Prostate gland (tissue), 2 donors: ENCODE data around the gene CSDE1. TPM values are rescaled to one million over a fixed set of nuclear protein-coding genes. Genes with fewer than 3 reads are reported as not detected.

Experiments used
- DNase-seq: peaks from one replicate; pipeline ENCODE4 v3.0.0-alpha.2; 2019; ENCODE audit warnings: low spot score
- H3K27ac ChIP-seq, 2 donors: fragments of 200-600 bp; sonication (generic); 2 replicates each; pipeline ENCODE4 v1.5.1; 2017 to 2019
- H3K27me3 ChIP-seq: fragments of 200-600 bp; sonication (generic); replicated peaks from 2 replicates; pipeline ENCODE4 v1.5.1; 2019; ENCODE audit not compliant: insufficient read depth
- H3K36me3 ChIP-seq, 2 donors: fragments of 200-600 bp; sonication (generic); 1 replicate in 1 of 2; 2 replicates in 1 of 2; pipeline versions ENCODE4 v1.5.1 to v1.8.1; 2017 to 2019
- H3K4me1 ChIP-seq: fragments of 200-600 bp; sonication (generic); replicated peaks from 2 replicates; pipeline ENCODE4 v1.5.1; 2019
- H3K4me3 ChIP-seq, 2 donors: fragments of 200-600 bp; sonication (generic); 2 replicates each; pipeline ENCODE4 v1.5.1; 2017 to 2019
- H3K9me3 ChIP-seq: fragments of 200-600 bp; sonication (generic); 2 replicates; pipeline ENCODE4 v1.5.1; 2017
- CTCF ChIP-seq, 4 experiments: fragments of 200-600 bp in 2 of 4; fragments of 450-650 bp in 2 of 4; sonication (generic) in 2 of 4; IDR thresholded peaks; 1 replicate in 3 of 4; 2 replicates in 1 of 4; pipeline ENCODE4 v1.5.1; 2016 to 2019; ENCODE audit warnings: antibody characterized with exemption in 4 of 4, mild to moderate bottlenecking in 2 of 4, moderate library complexity in 2 of 4
- POLR2A ChIP-seq: fragments of 450-650 bp; IDR thresholded peaks from one replicate; pipeline ENCODE4 v1.6.1; 2016; ENCODE audit warnings: antibody characterized with exemption, mild to moderate bottlenecking
- POLR2AphosphoS5 ChIP-seq: sonication (generic); formaldehyde crosslinking; IDR thresholded peaks from one replicate; pipeline ENCODE4 v1.6.1; 2017; ENCODE audit warnings: antibody characterized with exemption
- WGBS: methylation state at CpG from one replicate; pipeline ENCODE4 v1.1.5; 2018; 5-methylcytosine and 5-hydroxymethylcytosine counted together
- intact Hi-C: fragments of 100-400 bp; cut with DNase I; formaldehyde crosslinking; loops from one replicate; pipeline ENCODE4 v1.14.2; 2022
- total RNA-seq, 2 donors: library from RNA; depleted of rRNA; stranded (reverse); fragments of >200 nt; gene quantifications; one replicate each; pipeline ENCODE4 v1.1.0, GENCODE V29; 2016

Gene CSDE1
- total RNA-seq, 2 donors from 2014 or later, result 458 to 889 TPM

GRCh38 chr1:114749835-114750234 is 7.9 kb downstream of the CSDE1 start:
- no peaks in the 10 kb centered on the region for H3K9me3 ChIP-seq
- TF ChIP-seq CTCF (IDR thresholded peaks at IDR 0.05) (no peak), POLR2AphosphoS5 (no peak), POLR2A (no peak)
- H3K27me3 ChIP-seq, result no peaks in the 10 kb centered on the region
- DNase-seq, result no peak
- WGBS, result 68% methylated on average over 5 of the region's 5 CpGs
- H3K4me1 ChIP-seq, result peaks cover 2% of the 10 kb centered on the region
- H3K4me3 ChIP-seq, result no peak overlapping the region
- intact Hi-C loops, result loop anchor here (10.0 kb wide), 2 partner anchors 235 to 345 kb away; partner anchors contain the start of gene TRIM33
- H3K36me3 ChIP-seq, result no peaks in the 10 kb centered on the region
- H3K27ac ChIP-seq, result no peak overlapping the region

- TF ChIP-seq CTCF (IDR thresholded peaks at IDR 0.05), result no peak
- TF ChIP-seq POLR2AphosphoS5, result no peak
- no peak for TF ChIP-seq POLR2A
- no peaks in the 10 kb centered on the region for H3K4me1 ChIP-seq
- no peaks in the 10 kb centered on the region for H3K27me3 ChIP-seq
- H3K27ac ChIP-seq, result no peak overlapping the region
- intact Hi-C loops, result no loop called here
- H3K36me3 ChIP-seq, result no peaks in the 10 kb centered on the region
- no peaks in the 10 kb centered on the region for H3K9me3 ChIP-seq
- H3K4me3 ChIP-seq, result no peak overlapping the region
- WGBS, result 79% methylated on average over 6 of the region's 6 CpGs
- DNase-seq, result no peak
Measured at GRCh38 chr1:114746450-114747121, 11.2 kb downstream of the CSDE1 start.

GRCh38 chr1:114745291-114745690 is 12.5 kb downstream of the CSDE1 start:
- intact Hi-C loops, result no loop called here
- WGBS, result 88% methylated on average over 2 of the region's 2 CpGs
- Histone ChIP-seq H3K9me3 (no peaks in the 10 kb centered on the region), H3K4me1 (no peaks in the 10 kb centered on the region), H3K27me3 (no peaks in the 10 kb centered on the region), H3K27ac (no peak overlapping the region), H3K4me3 (no peak overlapping the region), H3K36me3 (no peaks in the 10 kb centered on the region)
- no peak for DNase-seq
- TF ChIP-seq POLR2AphosphoS5, result no peak
- TF ChIP-seq CTCF (IDR thresholded peaks at IDR 0.05), result no peak
- TF ChIP-seq POLR2A, result no peak

GRCh38 chr1:114741963-114742746 is 15.6 kb downstream of the CSDE1 start:
- intact Hi-C loops, result no loop called here
- TF ChIP-seq POLR2AphosphoS5, result no peak
- TF ChIP-seq POLR2A, result no peak
- TF ChIP-seq CTCF (IDR thresholded peaks at IDR 0.05), result no peak
- no peak for DNase-seq
- Histone ChIP-seq H3K27ac (no peak overlapping the region), H3K27me3 (no peaks in the 10 kb centered on the region), H3K36me3 (no peaks in the 10 kb centered on the region), H3K4me1 (no peaks in the 10 kb centered on the region), H3K4me3 (no peak overlapping the region), H3K9me3 (no peaks in the 10 kb centered on the region)
- WGBS, result 94% methylated on average over 11 of the region's 11 CpGs
